GM21390 (cell line): Measurements from ENCODE around the gene BSND.
A peak's percentile ranks its signal among the peaks of the same experiment; 100 is the strongest.
"Not testable (repeated sequence)": the region's sequence is repeated elsewhere in the genome, so short reads cannot be mapped to it uniquely, and the experiment has no call there.

Experiments
- ATAC-seq: cut with Tn5 transposase; IDR thresholded peaks from one replicate; pipeline ENCODE4 v1.9.1; 2021; ENCODE audit not compliant: unreplicated experiment

The BSND gene

DNA sequence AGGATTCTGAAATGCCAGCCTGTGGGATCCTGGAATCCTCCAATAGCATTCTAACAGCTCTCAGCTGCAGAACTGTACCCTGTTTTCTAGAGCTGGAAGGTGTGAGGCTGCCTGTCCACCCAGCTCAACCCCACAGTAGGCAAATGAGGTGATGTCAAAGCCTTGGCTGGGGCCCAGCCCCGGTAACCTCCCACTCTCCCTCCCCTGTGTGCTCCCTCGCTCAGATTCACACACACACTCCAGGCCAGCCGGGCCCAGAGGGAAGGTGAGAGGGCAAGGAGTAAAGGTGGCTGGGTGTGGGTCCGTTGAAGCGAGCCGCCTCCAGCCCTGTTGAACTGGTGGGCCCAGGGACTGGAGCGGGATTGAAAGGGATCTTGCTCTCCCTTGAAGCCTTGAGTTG, at the start of gene BSND:
Gene BSND, plus strand, starts transcription at position 257 of the 400 bp plus-strand sequence. CDS start 254 bp downstream, outside the sequence.
- no peak for ATAC-seq

DNA sequence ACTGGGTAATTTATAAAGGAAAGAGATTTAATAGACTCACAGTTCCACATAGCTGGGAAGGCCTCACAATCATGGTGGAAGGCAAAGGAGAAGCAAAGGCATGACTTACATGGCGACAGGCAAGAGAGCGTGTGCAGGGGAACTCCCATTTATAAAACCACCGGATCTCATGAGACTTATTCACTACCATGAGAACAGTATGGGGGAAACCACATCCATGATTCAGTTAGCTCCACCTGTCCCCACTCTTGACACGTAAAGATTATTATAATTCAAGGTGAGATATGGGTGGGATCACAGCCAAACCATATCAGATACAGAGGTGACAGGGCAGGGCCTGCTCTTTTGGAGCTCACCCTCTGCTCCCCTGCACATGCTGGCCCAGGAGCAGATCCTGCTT, 49.7 kb upstream of the BSND start:
- ATAC-seq: no peak

GRCh38 chr1:54950006-54950368, 48.7 kb upstream of the BSND start:
- ATAC-seq: no peak

GRCh38 chr1:54950369-54951163, 48.2 kb upstream of the BSND start:
- ATAC-seq: no peak

GRCh38 chr1:54951810-54952226, 46.9 kb upstream of the BSND start:
- ATAC-seq: no peak

DNA sequence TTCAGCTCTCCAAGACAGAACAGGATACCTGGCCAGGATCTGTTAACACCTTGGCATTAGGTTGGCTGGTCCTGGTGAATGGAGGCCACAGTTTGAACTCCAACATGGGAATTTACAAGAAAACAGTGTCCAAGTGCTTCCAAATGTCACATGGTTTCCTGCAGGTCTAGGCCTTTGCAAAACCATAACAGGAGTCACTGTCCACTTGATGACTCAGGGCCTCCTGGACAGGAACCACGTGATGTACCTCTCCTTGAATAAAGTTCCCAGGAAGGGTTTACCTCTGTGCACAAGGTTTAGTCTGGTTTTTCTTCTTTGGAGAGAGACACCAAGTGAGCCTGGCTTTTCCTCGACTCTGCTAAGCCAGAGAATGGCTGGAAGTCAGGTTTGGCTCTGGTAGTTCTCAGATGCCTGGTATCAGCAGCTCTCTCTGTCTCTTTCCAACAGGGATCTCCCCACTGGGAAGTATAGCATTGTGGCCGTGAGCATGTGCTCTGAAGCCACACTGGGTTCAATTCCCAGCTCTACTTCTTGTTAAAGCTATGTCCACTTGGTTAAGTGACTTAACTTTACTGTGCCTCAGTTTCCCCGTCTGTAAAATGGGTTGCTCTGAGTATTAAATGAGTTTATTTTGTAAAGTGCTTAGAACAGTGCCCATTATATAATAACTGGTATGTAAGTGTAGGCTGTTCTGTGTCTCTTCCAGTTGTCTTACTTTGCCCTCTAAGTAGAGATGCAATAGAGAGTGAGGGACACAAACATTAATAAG, 45.6 kb upstream of the BSND start:
- no peak for ATAC-seq

DNA sequence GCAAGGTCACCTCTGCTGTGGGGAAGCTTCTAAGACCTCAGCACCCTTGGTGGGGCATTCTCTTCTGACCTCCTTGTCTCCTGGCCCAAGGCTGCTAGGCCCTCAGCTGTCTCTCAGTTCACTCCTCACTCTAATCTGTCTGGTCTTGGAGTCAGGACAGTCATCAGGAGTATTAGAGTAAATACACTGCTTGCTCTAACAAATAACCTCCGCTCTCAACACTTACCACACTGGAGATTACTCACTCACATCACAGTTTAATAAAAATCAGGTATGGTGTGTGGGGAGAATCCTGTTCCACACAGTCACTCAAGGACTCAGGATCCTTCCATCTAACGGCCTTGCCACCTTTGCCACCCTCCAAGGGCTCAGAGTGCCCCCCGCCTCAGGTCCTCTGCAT, 44.9 kb upstream of the BSND start:
- ATAC-seq: no peak

DNA sequence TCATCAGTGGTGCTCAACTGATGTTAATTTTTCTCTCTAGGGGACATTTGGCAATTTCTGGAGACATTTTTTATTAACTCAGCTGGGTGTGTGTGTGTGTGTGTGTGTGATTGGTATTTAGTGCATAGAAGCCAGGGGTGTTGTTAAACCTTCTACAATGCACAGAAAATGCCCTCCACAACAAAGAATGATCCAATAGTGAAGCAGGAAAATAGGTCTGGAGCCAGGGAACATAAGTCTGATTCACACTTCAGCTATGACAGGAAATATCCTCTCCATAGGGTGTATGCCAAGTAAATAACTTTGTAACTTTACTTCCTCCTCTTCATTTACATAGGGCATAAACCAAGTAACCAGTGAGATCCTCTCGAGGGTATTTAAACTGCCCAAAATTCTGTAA, 43.4 kb upstream of the BSND start:
- no peak for ATAC-seq

- ATAC-seq: no peak
These were observed 42.0 kb upstream of the BSND start for GRCh38 chr1:54956726-54957125.

DNA sequence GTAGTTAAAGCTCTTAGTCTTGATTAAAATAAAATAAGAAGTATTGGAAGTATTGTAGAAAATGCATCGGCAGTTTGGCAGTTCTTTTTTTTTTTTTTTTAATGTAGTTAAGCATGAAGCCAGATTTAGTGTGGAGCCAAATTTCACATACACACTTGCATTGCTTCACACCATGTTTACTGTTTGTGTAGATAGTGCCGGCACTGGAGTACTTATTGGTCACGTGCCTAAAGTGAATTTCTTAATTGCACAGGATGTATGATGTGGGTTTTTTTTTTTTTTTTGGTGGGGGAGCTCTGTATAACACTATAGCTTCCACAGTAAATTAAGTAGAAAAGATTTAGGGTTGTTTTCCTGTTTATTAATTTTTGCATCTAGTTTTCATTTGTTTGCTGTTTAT, 39.5 kb upstream of the BSND start:
- ATAC-seq: no peak

DNA sequence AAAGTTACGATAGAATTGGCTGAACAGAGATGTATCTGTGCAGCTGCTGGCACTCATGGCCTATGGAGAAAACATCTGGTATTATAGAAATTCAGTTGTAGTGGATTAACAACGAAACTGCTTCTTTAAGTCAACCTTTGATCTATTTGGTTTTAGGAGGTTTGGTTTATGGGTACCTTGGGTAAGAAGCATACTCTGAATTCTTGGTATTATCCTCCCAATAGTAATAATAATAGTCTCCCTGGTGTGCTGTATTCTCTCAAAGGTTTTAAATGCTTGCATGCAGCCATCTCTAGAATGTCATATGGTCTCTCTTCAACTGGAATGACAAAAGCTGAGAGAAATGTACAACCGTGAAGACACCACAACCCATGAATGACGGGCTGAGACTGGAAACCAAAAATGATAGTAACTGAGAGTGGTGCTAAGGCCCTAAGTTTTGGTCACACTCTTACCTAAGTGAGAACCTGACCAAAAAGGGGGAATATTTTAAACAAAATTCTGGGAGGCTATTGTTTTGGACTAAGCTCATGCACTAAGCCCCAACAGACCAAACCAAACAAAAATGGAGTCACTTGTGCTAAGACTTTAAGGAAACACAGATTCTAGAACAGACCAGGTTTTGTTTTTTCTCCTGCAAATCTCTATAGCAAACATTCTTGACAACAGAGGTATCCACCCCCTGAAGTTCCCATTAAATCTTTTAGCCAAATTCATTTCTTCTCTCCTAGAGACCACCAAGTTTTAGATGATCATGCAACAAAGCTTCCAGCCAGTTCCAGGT, 35.9 kb upstream of the BSND start:
- ATAC-seq: no peak

DNA sequence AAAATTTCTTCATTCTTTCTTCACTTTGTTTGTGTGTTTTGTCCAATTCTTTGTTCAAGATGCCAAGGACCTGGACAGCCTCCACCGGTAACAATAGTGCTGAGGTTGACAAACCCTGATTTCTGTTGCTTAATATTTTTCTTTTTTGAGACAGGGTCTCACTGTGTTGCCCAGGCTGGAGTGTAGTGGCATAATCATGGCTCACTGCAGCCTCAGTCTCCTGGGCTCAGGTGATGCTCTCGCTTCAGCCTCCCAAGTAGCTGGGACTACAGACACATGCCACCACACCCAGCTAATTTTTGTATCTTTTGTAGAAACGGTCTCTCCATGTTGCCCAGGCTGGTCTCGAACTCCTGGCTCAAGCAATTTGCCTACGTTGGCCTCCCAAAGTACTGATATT, 34.9 kb upstream of the BSND start:
- ATAC-seq: not testable (repeated sequence)

DNA sequence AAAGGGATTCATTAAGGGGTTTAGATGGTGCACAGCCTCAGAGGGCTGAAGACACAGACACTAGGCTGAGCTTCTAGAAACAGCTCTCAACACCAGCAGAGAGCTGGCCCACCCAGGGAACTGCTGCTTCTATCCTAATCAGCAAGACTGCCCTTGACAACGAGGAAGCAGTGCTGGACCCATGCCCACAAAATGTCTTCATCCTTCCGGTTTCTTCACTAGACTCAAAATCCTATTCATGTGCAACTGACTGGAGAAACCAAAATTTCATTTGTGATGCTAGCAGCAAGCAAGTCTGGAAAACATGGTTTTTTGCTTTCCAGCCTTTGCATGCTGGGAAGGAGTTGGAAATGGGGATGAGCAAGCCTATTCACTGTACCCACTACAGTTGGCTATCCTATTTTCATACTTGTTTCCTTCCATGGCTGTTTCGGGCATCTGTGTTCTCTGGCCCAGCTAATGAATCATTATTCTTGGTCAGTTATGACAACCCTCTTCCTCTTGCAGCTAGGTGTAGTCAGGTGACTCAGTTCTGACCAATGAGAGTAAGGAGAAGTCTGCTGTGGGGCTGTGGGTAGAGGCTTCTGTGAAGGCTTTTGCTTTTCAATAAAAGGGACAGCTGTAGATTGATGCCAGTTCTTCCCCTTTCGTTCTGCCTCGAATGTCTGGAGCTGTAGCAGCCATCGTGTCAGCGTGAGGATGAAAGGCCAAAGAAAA, 33.0 kb upstream of the BSND start:
- peak; percentile 93 for ATAC-seq

DNA sequence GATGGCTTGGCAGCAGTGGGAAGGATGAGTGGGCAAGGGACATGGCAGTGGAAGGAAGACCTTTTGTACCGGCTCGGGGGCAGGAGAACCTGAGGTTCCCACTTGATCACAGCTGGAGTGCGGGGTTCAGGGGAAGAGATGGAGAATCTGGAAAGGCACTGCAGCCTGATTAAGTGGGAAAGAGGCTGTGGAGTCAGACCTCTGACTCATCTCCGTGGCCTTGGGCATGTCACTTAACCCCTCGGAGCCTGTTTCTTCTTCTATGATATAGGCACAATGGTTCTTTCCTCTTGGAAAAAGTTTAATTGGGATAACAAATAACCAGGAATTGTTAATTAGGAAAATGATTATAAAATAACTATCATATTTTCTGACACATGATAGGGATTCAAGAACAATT, 31.4 kb upstream of the BSND start:
- ATAC-seq: no peak

GRCh38 chr1:54968551-54968950, 30.2 kb upstream of the BSND start:
- ATAC-seq: no peak

GRCh38 chr1:54969879-54970278, 28.9 kb upstream of the BSND start:
- ATAC-seq: no peak

- ATAC-seq: no peak
These were observed 27.8 kb upstream of the BSND start for GRCh38 chr1:54970901-54971300.

DNA sequence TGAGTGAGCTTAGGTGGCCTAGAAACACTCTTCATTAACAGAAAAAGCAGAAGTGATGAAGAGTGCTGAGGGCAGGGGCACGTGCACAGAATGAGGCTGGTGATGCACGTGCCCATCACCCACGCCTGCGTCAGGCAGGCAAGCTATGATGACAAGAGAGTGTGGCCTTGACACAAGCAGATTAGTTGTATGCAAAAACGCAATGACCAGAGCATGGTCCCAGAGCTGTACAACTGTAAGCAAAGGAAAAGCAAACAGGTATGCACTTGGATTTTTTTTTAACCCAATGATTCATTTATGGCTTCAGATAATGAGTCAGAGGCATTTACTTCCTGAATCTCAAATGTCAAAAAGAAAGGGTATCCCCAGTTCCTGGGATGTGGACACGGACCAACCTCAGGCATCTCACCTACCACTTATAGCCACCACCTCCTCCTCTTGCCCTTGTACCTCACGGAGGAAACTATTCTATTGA, 27.4 kb upstream of the BSND start:
- ATAC-seq: peak; percentile 88

DNA sequence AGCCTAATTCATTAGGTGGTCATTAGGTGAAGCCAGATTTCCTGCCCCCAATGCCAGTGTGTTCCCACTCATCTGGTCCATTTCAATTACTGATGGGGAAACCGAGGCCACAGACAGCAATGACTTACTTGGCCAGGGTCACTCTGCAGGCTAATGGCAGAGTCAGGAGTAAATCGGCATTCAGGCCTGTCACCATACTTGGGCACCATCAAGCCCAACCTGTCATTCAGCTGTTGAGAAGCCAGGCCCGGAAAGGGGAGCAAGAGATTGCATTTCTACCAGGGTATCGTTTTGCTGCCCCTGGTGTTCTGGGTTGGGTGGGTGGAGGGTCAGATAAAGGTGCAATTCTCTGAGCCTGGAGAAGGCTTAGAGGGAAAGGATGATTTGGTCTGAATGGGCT, 26.3 kb upstream of the BSND start:
- no peak for ATAC-seq

DNA sequence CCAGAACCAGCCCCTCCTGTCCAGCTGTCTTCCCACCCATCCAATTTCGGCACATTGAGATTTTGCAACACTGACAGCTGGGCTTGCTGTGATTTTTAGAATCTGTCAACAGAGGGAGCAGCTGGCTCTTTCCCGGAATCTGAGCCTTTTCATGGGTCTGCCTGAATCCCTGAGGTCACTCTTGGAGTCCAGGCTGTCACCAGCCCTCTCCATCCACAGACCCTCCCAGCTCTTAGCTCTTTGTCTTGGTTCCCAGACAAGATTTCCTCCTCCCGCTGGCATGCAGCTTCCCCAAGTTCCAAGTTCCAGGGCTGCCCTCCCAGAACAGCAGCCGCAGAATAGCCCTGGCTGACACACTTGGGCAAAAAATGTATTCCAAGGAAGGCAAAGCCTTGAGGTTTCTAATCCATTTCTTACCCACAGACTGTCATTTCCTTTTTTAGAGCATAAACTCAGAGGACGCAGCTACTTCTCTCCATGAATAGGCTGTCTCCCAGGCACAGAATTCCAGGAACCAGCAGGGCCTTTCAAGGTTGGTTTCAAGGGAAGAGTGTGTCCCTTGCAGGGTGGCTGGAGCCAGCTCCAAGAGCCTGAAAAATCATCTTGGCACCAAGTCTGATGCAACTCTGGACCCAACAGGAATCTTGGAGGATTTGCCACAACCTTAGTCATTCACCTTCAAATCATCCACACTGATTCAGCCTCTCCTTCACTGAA, 25.4 kb upstream of the BSND start:
- no peak for ATAC-seq
